ENCODE results near the gene ZNF79.

The ZNF79 gene

GRCh38 chr9:127423934-127424675 lies at the start of gene ZNF79:
Gene ZNF79 (plus strand): TSS chr9:127424382. CDS start chr9:127424788, 406 bp downstream.
- DNase-seq (ENCODE audit: low spot score), result peak; percentile 97

- no peak for DNase-seq (ENCODE audit: low spot score)
Measured at GRCh38 chr9:127380479-127380878, 43.7 kb upstream of the ZNF79 start.

GRCh38 chr9:127382541-127382940 lies 41.6 kb upstream of the ZNF79 start:
- DNase-seq (ENCODE audit: low spot score), result no peak

GRCh38 chr9:127384016-127384730 lies 40.0 kb upstream of the ZNF79 start:
- peak; percentile 35 for DNase-seq (ENCODE audit: low spot score)

- peak; percentile 48 for DNase-seq (ENCODE audit: low spot score)
Measured at GRCh38 chr9:127384901-127385300, 39.3 kb upstream of the ZNF79 start.

- peak; percentile 29 for DNase-seq (ENCODE audit: low spot score)
Measured at GRCh38 chr9:127386249-127386648, 37.9 kb upstream of the ZNF79 start.

GRCh38 chr9:127386981-127387380 lies 37.2 kb upstream of the ZNF79 start:
- no peak for DNase-seq (ENCODE audit: low spot score)

- no peak for DNase-seq (ENCODE audit: low spot score)
Measured at GRCh38 chr9:127388037-127388855, 35.9 kb upstream of the ZNF79 start.

GRCh38 chr9:127388856-127389238 lies 35.3 kb upstream of the ZNF79 start:
- DNase-seq (ENCODE audit: low spot score), result no peak

GRCh38 chr9:127389381-127390247 lies 34.6 kb upstream of the ZNF79 start:
- DNase-seq (ENCODE audit: low spot score), result no peak

- DNase-seq (ENCODE audit: low spot score), result no peak
Measured at GRCh38 chr9:127390248-127390545, 34.0 kb upstream of the ZNF79 start.

- no peak for DNase-seq (ENCODE audit: low spot score)
Measured at GRCh38 chr9:127390563-127390962, 33.6 kb upstream of the ZNF79 start.

GRCh38 chr9:127392166-127392565 lies 32.0 kb upstream of the ZNF79 start:
- no peak for DNase-seq (ENCODE audit: low spot score)

GRCh38 chr9:127392976-127393375 lies 31.2 kb upstream of the ZNF79 start:
- DNase-seq (ENCODE audit: low spot score), result no peak

- DNase-seq (ENCODE audit: low spot score), result no peak
Measured at GRCh38 chr9:127393645-127394044, 30.5 kb upstream of the ZNF79 start.

- DNase-seq (ENCODE audit: low spot score), result no peak
Measured at GRCh38 chr9:127395497-127396252, 28.5 kb upstream of the ZNF79 start.

- DNase-seq (ENCODE audit: low spot score), result no peak
Measured at GRCh38 chr9:127396253-127396807, 27.9 kb upstream of the ZNF79 start.

- peak; percentile 99 for DNase-seq (ENCODE audit: low spot score)
Measured at GRCh38 chr9:127396808-127397645, 27.2 kb upstream of the ZNF79 start, which contains the start of gene SLC2A8. Gene SLC2A8 (plus strand): TSS chr9:127397169. CDS start chr9:127397231, 62 bp downstream.

- peak; percentile 71 for DNase-seq (ENCODE audit: low spot score)
Measured at GRCh38 chr9:127397646-127398274, 26.4 kb upstream of the ZNF79 start.
